ENCODE measurements around the gene HSPA1B.

GRCh38 chr6:31794294-31794865 lies 33.2 kb upstream of the HSPA1B start:
- TF ChIP-seq POLR2AphosphoS5 (IDR thresholded peaks at IDR 0.05) (no peak), REST (IDR thresholded peaks at IDR 0.05; ENCODE audit: borderline replicate concordance) (peak; percentile 21)

All from neural cell (in vitro differentiated cells).